GM12878 (cell line): Measurements from ENCODE around the gene ZNF507. TPM values are rescaled to one million over a fixed set of nuclear protein-coding genes. Genes with fewer than 3 reads are reported as not detected.
"Not testable (repeated sequence)": the region's sequence is repeated elsewhere in the genome, so short reads cannot be mapped to it uniquely, and the experiment has no call there.

ENCODE experiments used
- ATAC-seq: fragments of 200-7000 bp; cut with Tn5 transposase; 3 replicates; pipeline ENCODE4 v1.9.1; 2020; ENCODE audit warnings: mild to moderate bottlenecking, moderate library complexity
- BruUV-seq: library from RNA; stranded (reverse); fragments of 400-500 nt; replicated peaks from 2 replicates; lab custom pipeline; 2021; lab: Mats Ljungman, UMichigan
- CTCF ChIA-PET: fragments of 300-600 bp; sonication (Branson Sonifier 250); formaldehyde crosslinking; extraction: SDS; loops from one replicate; lab custom pipeline; 2021; ENCODE audit warnings: inconsistent platforms; lab: Yijun Ruan, JAX
- POLR2A ChIA-PET: fragments of 350-600 bp; formaldehyde crosslinking; extraction: SDS; loops from one replicate; lab custom pipeline; 2021; ENCODE audit warnings: inconsistent platforms; lab: Charles Lee
- RAD21 ChIA-PET: fragments of 300-600 bp; sonication (Branson Sonifier 250); formaldehyde crosslinking; loops from one replicate; lab custom pipeline; 2023; ENCODE audit warnings: antibody characterized with exemption; ENCODE audit not compliant: unreplicated experiment; lab: Charles Lee
- SMC1A ChIA-PET: fragments of 300-600 bp; sonication (Branson Sonifier 250); formaldehyde crosslinking; loops from one replicate; lab custom pipeline; 2023; ENCODE audit not compliant: unreplicated experiment, uncharacterized antibody; lab: Charles Lee
- DNase-seq: peaks from one replicate; pipeline ENCODE4 v3.0.0-alpha.2; 2011; ENCODE audit warnings: low read depth, low spot score
- FAIRE-seq: peaks from 3 replicates; lab custom pipeline; 2011; peaks lifted over from hg19 to GRCh38; lab: Jason Lieb, UNC
- H2AFZ ChIP-seq: 2 replicates; pipeline ENCODE4 v1.6.0; 2011; ENCODE audit warnings: low read depth, low read length, control low read depth; ENCODE audit not compliant: control insufficient read depth
- H3K27ac ChIP-seq: 2 replicates; pipeline ENCODE4 v1.5.1; 2011; ENCODE audit warnings: control low read depth; ENCODE audit not compliant: control insufficient read depth, insufficient read depth
- H3K27me3 ChIP-seq, 2 experiments: replicated peaks in 1 of 2; 2 replicates each; pipeline versions ENCODE4 v1.6.0 to v1.6.1; 2011; ENCODE audit warnings: low read length in 1 of 2; ENCODE audit not compliant: control insufficient read depth in 2 of 2, insufficient read depth in 2 of 2
- H3K36me3 ChIP-seq, 2 experiments: 2 replicates each; pipeline ENCODE4 v1.5.1; 2011; ENCODE audit warnings: low read length in 1 of 2; ENCODE audit not compliant: control insufficient read depth in 2 of 2, insufficient read depth in 2 of 2
- H3K4me1 ChIP-seq: 2 replicates; pipeline ENCODE4 v1.6.1; 2011; ENCODE audit warnings: mild to moderate bottlenecking, low read length, moderate library complexity, mixed read lengths; ENCODE audit not compliant: control insufficient read depth, insufficient read depth
- H3K4me2 ChIP-seq: 2 replicates; pipeline ENCODE4 v1.6.0; 2011; ENCODE audit warnings: control low read depth; ENCODE audit not compliant: control insufficient read depth, insufficient read depth
- H3K4me3 ChIP-seq: fragments of 200-600 bp; sonication (generic); 2 replicates; pipeline ENCODE4 v1.5.1; 2016
- H3K79me2 ChIP-seq: 2 replicates; pipeline ENCODE4 v1.6.0; 2011; ENCODE audit warnings: low read length; ENCODE audit not compliant: control insufficient read depth, insufficient read depth
- H3K9ac ChIP-seq: 2 replicates; pipeline ENCODE4 v1.8.0; 2011; ENCODE audit warnings: low read length, control low read depth, mixed read lengths; ENCODE audit not compliant: control insufficient read depth, insufficient read depth
- H3K9me3 ChIP-seq: replicated peaks from 3 replicates; pipeline ENCODE4 v1.5.1; 2011; ENCODE audit warnings: mild to moderate bottlenecking, low read length; ENCODE audit not compliant: control insufficient read depth, insufficient read depth
- H4K20me1 ChIP-seq: 2 replicates; pipeline ENCODE4 v1.6.0; 2011; ENCODE audit not compliant: control insufficient read depth, insufficient read depth
- CTCF ChIP-seq, 3 experiments: IDR thresholded peaks in 2 of 3; conservative IDR thresholded peaks in 1 of 3; 2 replicates each; pipeline ENCODE4 v1.5.1; 2011; ENCODE audit warnings: low read depth in 3 of 3, low read length in 3 of 3, mild to moderate bottlenecking in 3 of 3, control low read depth in 2 of 3, moderate library complexity in 2 of 3, inconsistent platforms in 1 of 3, mixed read lengths in 1 of 3; ENCODE audit not compliant: control insufficient read depth in 2 of 3, insufficient read depth in 1 of 3; ENCODE audit errors: extremely low read depth in 1 of 3
- WGBS: methylation state at CpG from one replicate; pipeline ENCODE4 v1.1.6; 2016; ENCODE audit warnings: low lambda C conversion rate; ENCODE audit not compliant: insufficient replicate concordance, insufficient coverage; ENCODE audit errors: missing lambda C conversion rate; 5-methylcytosine and 5-hydroxymethylcytosine counted together
- in situ Hi-C: fragments of 300-500 bp; cut with MboI; formaldehyde crosslinking; loops from 9 replicates; pipeline ENCODE4 v1.14.3; 2018; ENCODE audit warnings: mixed read lengths
- intact Hi-C: fragments of 100-400 bp; cut with micrococcal nuclease; formaldehyde crosslinking; loops from one replicate; pipeline ENCODE4 v1.14.2; 2022; ENCODE audit not compliant: unreplicated experiment
- polyA plus RNA-seq, 11 experiments: library from polyadenylated mRNA; depleted of rRNA in 4 of 11; unstranded in 6 of 11; stranded (reverse) in 5 of 11; fragments of >200 nt; fragmentation: Nextera tagmentation in 4 of 11; fragmentation: Illumina TruSeq in 1 of 11; extraction: Ambion mirVana in 4 of 11; extraction: Trizol in 1 of 11; gene quantifications; 1 replicate in 1 of 11; 2 replicates in 10 of 11; pipeline versions ENCODE4 v1.2.1 to v1.2.3, GENCODE V29; 2011 to 2016; ENCODE audit warnings: inconsistent platforms in 2 of 11, missing spikeins in 2 of 11, low read depth in 1 of 11
- total RNA-seq, 4 experiments: library from RNA; depleted of rRNA in 3 of 4; stranded (reverse); fragments of >200 nt in 3 of 4; fragmentation: Illumina TruSeq in 1 of 4; extraction: Trizol in 1 of 4; gene quantifications; 2 replicates each; pipeline versions ENCODE4 v1.2.1 to v1.2.3, GENCODE V29; 2013 to 2021
- TF ChIP-seq, protein P1 (sequence below): fragments of 450-650 bp; IDR thresholded peaks from 2 replicates; pipeline ENCODE4 v1.6.1; 2017; ENCODE audit warnings: mild to moderate bottlenecking

ZNF507 gene
- total and polyA plus RNA-seq, 10 of the 15 experiments (the other 5 are each of a cell fraction or from before 2014, with no cell fraction given), result 2.3 to 18.4 (median 10.1) TPM

GRCh38 chr19:32377088-32377487 is 31.7 kb downstream of the ZNF507 start:
- SMC1A ChIA-PET, H3K4me3 ChIP-seq, H3K4me2 ChIP-seq, H4K20me1 ChIP-seq, H3K79me2 ChIP-seq, BruUV-seq, H3K9ac ChIP-seq, H3K27me3 ChIP-seq, DNase-seq, ATAC-seq, FAIRE-seq, POLR2A ChIA-PET, H3K9me3 ChIP-seq, RAD21 ChIA-PET, in situ Hi-C loops, intact Hi-C loops, H3K27ac ChIP-seq, H3K4me1 ChIP-seq, H2AFZ ChIP-seq: not testable (repeated sequence)
- CTCF ChIA-PET, result interaction anchor here (0.8 kb wide), 1 partner anchor 9 kb away, joined by 3 read pairs; no protein-coding TSS in a partner anchor
- TF ChIP-seq CTCF (IDR thresholded peaks at IDR 0.05 in 2 of 3, conservative IDR thresholded peaks at IDR 0.05 in 1 of 3; ENCODE audit: control insufficient read depth in 2 of 3, extremely low read depth in 1 of 3, insufficient read depth in 1 of 3, low read depth in 3 of 3, low read length in 3 of 3), result peak in 2 of 3 experiments; percentile 6 to 29; a peak in 1 of 6 replicates
- TF ChIP-seq, protein P1, sequence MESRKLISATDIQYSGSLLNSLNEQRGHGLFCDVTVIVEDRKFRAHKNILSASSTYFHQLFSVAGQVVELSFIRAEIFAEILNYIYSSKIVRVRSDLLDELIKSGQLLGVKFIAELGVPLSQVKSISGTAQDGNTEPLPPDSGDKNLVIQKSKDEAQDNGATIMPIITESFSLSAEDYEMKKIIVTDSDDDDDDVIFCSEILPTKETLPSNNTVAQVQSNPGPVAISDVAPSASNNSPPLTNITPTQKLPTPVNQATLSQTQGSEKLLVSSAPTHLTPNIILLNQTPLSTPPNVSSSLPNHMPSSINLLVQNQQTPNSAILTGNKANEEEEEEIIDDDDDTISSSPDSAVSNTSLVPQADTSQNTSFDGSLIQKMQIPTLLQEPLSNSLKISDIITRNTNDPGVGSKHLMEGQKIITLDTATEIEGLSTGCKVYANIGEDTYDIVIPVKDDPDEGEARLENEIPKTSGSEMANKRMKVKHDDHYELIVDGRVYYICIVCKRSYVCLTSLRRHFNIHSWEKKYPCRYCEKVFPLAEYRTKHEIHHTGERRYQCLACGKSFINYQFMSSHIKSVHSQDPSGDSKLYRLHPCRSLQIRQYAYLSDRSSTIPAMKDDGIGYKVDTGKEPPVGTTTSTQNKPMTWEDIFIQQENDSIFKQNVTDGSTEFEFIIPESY, result peak; percentile 93
- peaks cover 14 to 30% of the 10 kb centered on the region in 2 experiments for H3K36me3 ChIP-seq
- WGBS, result 97% methylated on average over 9 of the region's 9 CpGs
